ENCODE data around the gene NR1I2.

- no peak for TF ChIP-seq CTCF (IDR thresholded peaks at IDR 0.05)
- TF ChIP-seq POLR2A (IDR thresholded peaks at IDR 0.05): no peak
These were observed 37.0 kb downstream of the NR1I2 start for GRCh38 chr3:119818937-119819336.

Data from lower leg skin (tissue), 3 donors.